GM12878 (cell line): ENCODE results near the gene CERKL.

Experiments
- CTCF ChIP-seq, 3 experiments: IDR thresholded peaks in 2 of 3; conservative IDR thresholded peaks in 1 of 3; 2 replicates each; pipeline ENCODE4 v1.5.1; 2011; ENCODE audit warnings: low read depth in 3 of 3, low read length in 3 of 3, mild to moderate bottlenecking in 3 of 3, control low read depth in 2 of 3, moderate library complexity in 2 of 3, inconsistent platforms in 1 of 3, mixed read lengths in 1 of 3; ENCODE audit not compliant: control insufficient read depth in 2 of 3, insufficient read depth in 1 of 3; ENCODE audit errors: extremely low read depth in 1 of 3
- POLR2A ChIP-seq: IDR thresholded peaks from 2 replicates; pipeline ENCODE4 v1.6.1; 2011; ENCODE audit warnings: low read depth, mild to moderate bottlenecking, low read length

- TF ChIP-seq CTCF (IDR thresholded peaks at IDR 0.05 in 2 of 3, conservative IDR thresholded peaks at IDR 0.05 in 1 of 3; ENCODE audit: control insufficient read depth in 2 of 3, extremely low read depth in 1 of 3, insufficient read depth in 1 of 3, low read depth in 3 of 3, low read length in 3 of 3) (no peak), POLR2A (no peak)
Observed at GRCh38 chr2:181499231-181499630, 157.7 kb downstream of the CERKL start.
